ENCODE data around the gene CDC20B. TPM values are rescaled to one million over a fixed set of nuclear protein-coding genes. Genes with fewer than 3 reads are reported as not detected.

Gene CDC20B
- total and polyA plus RNA-seq, 2 experiments from 2014 or later: 0.20 TPM; not detected in 1

GRCh38 chr5:55171471-55171870 is 1.5 kb downstream of the CDC20B start:
- Histone ChIP-seq H2AFZ (no peak overlapping the region), H3K9me2 (ENCODE audit: insufficient read depth) (no peaks in the 10 kb centered on the region), H3K27me3 (replicated peaks; ENCODE audit: insufficient read depth) (peaks cover 28% of the 10 kb centered on the region), H3K4me3 (no peak overlapping the region), H3K79me2 (ENCODE audit: insufficient read depth) (no peaks in the 10 kb centered on the region), H3K9ac (no peak overlapping the region), H4K20me1 (ENCODE audit: insufficient read depth) (no peaks in the 10 kb centered on the region), H3K4me2 (ENCODE audit: unreplicated experiment) (no peak overlapping the region), H3K4me1 (ENCODE audit: insufficient read depth) (peaks cover 16% of the 10 kb centered on the region), H3K27ac (no peak overlapping the region), H3K9me3 (ENCODE audit: low read depth) (no peaks in the 10 kb centered on the region), H3F3A (ENCODE audit: insufficient read depth) (peaks cover 33% of the 10 kb centered on the region), H3K36me3 (ENCODE audit: low read depth) (peaks cover under 1% of the 10 kb centered on the region; the same call in 1 of the 2 replicates)
- in situ Hi-C loops (cut with MboI): no loop called here
- no peak for DNase-seq
- no peak for TF ChIP-seq EZH2 (IDR thresholded peaks at IDR 0.05; ENCODE audit: insufficient read depth, poor library complexity, severe bottlenecking)
- TF ChIP-seq EZH2phosphoT487 (IDR thresholded peaks at IDR 0.05; ENCODE audit: insufficient read depth, low read depth): no peak
- WGBS, 2 experiments (ENCODE audit: low coverage in 1 of 2, low lambda C conversion rate in 2 of 2, missing lambda C conversion rate in 2 of 2): 13 to 22% methylated on average over 2 of the region's 2 CpGs

- Histone ChIP-seq H3K4me2 (ENCODE audit: unreplicated experiment) (peak overlapping the region; percentile 31), H3K27me3 (replicated peaks; ENCODE audit: insufficient read depth) (no peaks in the 10 kb centered on the region), H3K27ac (no peak overlapping the region), H3K4me1 (ENCODE audit: insufficient read depth) (peaks cover 26% of the 10 kb centered on the region), H3F3A (ENCODE audit: insufficient read depth) (peaks cover 57% of the 10 kb centered on the region), H2AFZ (no peak overlapping the region), H3K9me3 (ENCODE audit: low read depth) (no peaks in the 10 kb centered on the region), H3K9ac (no peak overlapping the region), H3K79me2 (ENCODE audit: insufficient read depth) (peaks cover 55% of the 10 kb centered on the region), H4K20me1 (ENCODE audit: insufficient read depth) (peaks cover 12% of the 10 kb centered on the region; the same call in 1 of the 2 replicates), H3K9me2 (ENCODE audit: insufficient read depth) (no peaks in the 10 kb centered on the region), H3K4me3 (peak overlapping the region; percentile 98), H3K36me3 (ENCODE audit: low read depth) (peaks cover 55% of the 10 kb centered on the region)
- in situ Hi-C loops (cut with MboI): no loop called here
- no peak for TF ChIP-seq EZH2 (IDR thresholded peaks at IDR 0.05; ENCODE audit: insufficient read depth, poor library complexity, severe bottlenecking)
- no peak for TF ChIP-seq EZH2phosphoT487 (IDR thresholded peaks at IDR 0.05; ENCODE audit: insufficient read depth, low read depth)
- DNase-seq: no peak
- 82 to 87% methylated on average over 4 of the region's 4 CpGs for WGBS, 2 experiments (ENCODE audit: low coverage in 1 of 2, low lambda C conversion rate in 2 of 2, missing lambda C conversion rate in 2 of 2)
Observed at GRCh38 chr5:55162666-55163065, 10.3 kb downstream of the CDC20B start.

- no peaks in the 10 kb centered on the region for H3K27me3 ChIP-seq (replicated peaks; ENCODE audit: insufficient read depth)
- peak; percentile 98 for DNase-seq
- 1 to 2% methylated on average over 9 of the region's 9 CpGs for WGBS, 2 experiments (ENCODE audit: low coverage in 1 of 2, low lambda C conversion rate in 2 of 2, missing lambda C conversion rate in 2 of 2)
- peaks cover 38% of the 10 kb centered on the region for H3F3A ChIP-seq (ENCODE audit: insufficient read depth)
- peak overlapping the region; percentile 86 for H2AFZ ChIP-seq
- in situ Hi-C loops (cut with MboI): no loop called here
- no peaks in the 10 kb centered on the region for H3K9me3 ChIP-seq (ENCODE audit: low read depth)
- H4K20me1 ChIP-seq (ENCODE audit: insufficient read depth): peaks cover 12% of the 10 kb centered on the region; the same call in 1 of the 2 replicates
- H3K9ac ChIP-seq: peak overlapping the region; percentile 100
- H3K79me2 ChIP-seq (ENCODE audit: insufficient read depth): peaks cover 54% of the 10 kb centered on the region
- no peaks in the 10 kb centered on the region for H3K9me2 ChIP-seq (ENCODE audit: insufficient read depth)
- H3K27ac ChIP-seq: peak overlapping the region; percentile 99
- H3K36me3 ChIP-seq (ENCODE audit: low read depth): peaks cover 46% of the 10 kb centered on the region
- TF ChIP-seq EZH2 (IDR thresholded peaks at IDR 0.05; ENCODE audit: insufficient read depth, poor library complexity, severe bottlenecking) (no peak), EZH2phosphoT487 (IDR thresholded peaks at IDR 0.05; ENCODE audit: insufficient read depth, low read depth) (no peak)
- H3K4me3 ChIP-seq: peak overlapping the region; percentile 98
- H3K4me2 ChIP-seq (ENCODE audit: unreplicated experiment): peak overlapping the region; percentile 96
- H3K4me1 ChIP-seq (ENCODE audit: insufficient read depth): peaks cover 26% of the 10 kb centered on the region
Observed at GRCh38 chr5:55160493-55161209, 12.3 kb downstream of the CDC20B start.

GRCh38 chr5:55159763-55160492 is 13.0 kb downstream of the CDC20B start, which contains the start of gene GPX8:
GPX8 (plus strand) TSS chr5:55160171; CDS start chr5:55160193, 22 bp downstream.
- no peaks in the 10 kb centered on the region for H3K27me3 ChIP-seq (replicated peaks; ENCODE audit: insufficient read depth)
- in situ Hi-C loops (cut with MboI): loop anchor here (10.0 kb wide), 1 partner anchor 645 kb away; the partner anchor contains the start of gene SNX18
- H3K79me2 ChIP-seq (ENCODE audit: insufficient read depth): peaks cover 47% of the 10 kb centered on the region
- H3K4me1 ChIP-seq (ENCODE audit: insufficient read depth): peaks cover 31% of the 10 kb centered on the region
- 1% methylated on average over 10 of the region's 10 CpGs for WGBS, 2 experiments (ENCODE audit: low coverage in 1 of 2, low lambda C conversion rate in 2 of 2, missing lambda C conversion rate in 2 of 2)
- peak within 1 kb of the TSS; percentile 99 for H3K27ac ChIP-seq
- H3F3A ChIP-seq (ENCODE audit: insufficient read depth): peaks cover 33% of the 10 kb centered on the region
- peaks cover 39% of the 10 kb centered on the region for H3K36me3 ChIP-seq (ENCODE audit: low read depth)
- H3K9ac ChIP-seq: peak within 1 kb of the TSS; percentile 100
- TF ChIP-seq EZH2phosphoT487 (IDR thresholded peaks at IDR 0.05; ENCODE audit: insufficient read depth, low read depth) (no peak), EZH2 (IDR thresholded peaks at IDR 0.05; ENCODE audit: insufficient read depth, poor library complexity, severe bottlenecking) (no peak)
- peak within 1 kb of the TSS; percentile 86 for H2AFZ ChIP-seq
- peak; percentile 95 for DNase-seq
- H4K20me1 ChIP-seq (ENCODE audit: insufficient read depth): peaks cover 12% of the 10 kb centered on the region; the same call in 1 of the 2 replicates
- H3K4me3 ChIP-seq: peak within 1 kb of the TSS; percentile 98
- H3K9me3 ChIP-seq (ENCODE audit: low read depth): no peaks in the 10 kb centered on the region
- H3K4me2 ChIP-seq (ENCODE audit: unreplicated experiment): peak within 1 kb of the TSS; percentile 96
- no peaks in the 10 kb centered on the region for H3K9me2 ChIP-seq (ENCODE audit: insufficient read depth)
